ENCODE data around the gene PGLYRP3. TPM values are rescaled to one million over a fixed set of nuclear protein-coding genes. Genes with fewer than 3 reads are reported as not detected.

Gene PGLYRP3
- total RNA-seq, 1 experiment from 2014 or later, result not detected

DNA sequence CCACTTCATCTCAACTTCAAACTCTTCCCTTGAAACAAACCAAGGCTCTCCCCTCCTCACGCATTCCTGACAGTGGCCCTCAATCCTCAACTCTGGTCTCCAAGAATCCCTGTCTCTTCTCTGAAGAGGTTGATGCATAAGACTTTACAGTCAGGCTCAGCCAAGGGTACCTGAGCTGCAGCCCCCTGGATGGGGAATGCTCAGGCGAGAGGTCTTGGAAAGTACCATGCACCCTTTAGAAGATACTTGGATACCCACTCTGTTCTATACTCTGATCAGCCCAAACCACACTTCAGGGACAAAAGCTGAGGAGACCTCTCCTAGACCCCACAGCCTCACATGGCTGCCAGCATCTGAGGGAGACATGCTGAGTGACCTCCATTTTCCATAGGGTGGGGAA, 536 bp upstream of the PGLYRP3 start:
- DNase-seq (no peak), ATAC-seq (no peak)
- intact Hi-C loops (cut with micrococcal nuclease), result no loop called here
- Histone ChIP-seq H3K9me2 (replicated peaks; ENCODE audit: low read length) (no peaks in the 10 kb centered on the region), H3K4me2 (ENCODE audit: low read length) (no peak overlapping the region), H3K79me2 (ENCODE audit: low read length) (no peaks in the 10 kb centered on the region), H3K27me3 (ENCODE audit: low read length) (peaks cover 35% of the 10 kb centered on the region), H2AFZ (ENCODE audit: low read length) (no peak overlapping the region), H3K36me3 (ENCODE audit: low read depth, low read length) (no peaks in the 10 kb centered on the region), H3K9ac (ENCODE audit: low read length) (no peak overlapping the region), H3K4me1 (ENCODE audit: insufficient read depth, low read length) (no peaks in the 10 kb centered on the region), H3K9me3 (ENCODE audit: low read length) (no peaks in the 10 kb centered on the region), H3K27ac (ENCODE audit: low read length) (no peak overlapping the region), H3K4me3 (ENCODE audit: low read length) (no peak overlapping the region), H4K20me1 (ENCODE audit: low read length) (no peaks in the 10 kb centered on the region), H3F3A (ENCODE audit: low read length, unreplicated experiment) (no peaks in the 10 kb centered on the region)
- CTCF ChIA-PET, result no interaction called here
- TF ChIP-seq EZH2 (IDR thresholded peaks at IDR 0.05; ENCODE audit: low read length, unreplicated experiment), result no peak
- TF ChIP-seq EZH2phosphoT487 (IDR thresholded peaks at IDR 0.05; ENCODE audit: borderline replicate concordance, low read length), result no peak
- no TSS peak for BruUV-seq (replicated peaks)
- POLR2A ChIA-PET (ENCODE audit: unreplicated experiment), result no interaction called here

DNA sequence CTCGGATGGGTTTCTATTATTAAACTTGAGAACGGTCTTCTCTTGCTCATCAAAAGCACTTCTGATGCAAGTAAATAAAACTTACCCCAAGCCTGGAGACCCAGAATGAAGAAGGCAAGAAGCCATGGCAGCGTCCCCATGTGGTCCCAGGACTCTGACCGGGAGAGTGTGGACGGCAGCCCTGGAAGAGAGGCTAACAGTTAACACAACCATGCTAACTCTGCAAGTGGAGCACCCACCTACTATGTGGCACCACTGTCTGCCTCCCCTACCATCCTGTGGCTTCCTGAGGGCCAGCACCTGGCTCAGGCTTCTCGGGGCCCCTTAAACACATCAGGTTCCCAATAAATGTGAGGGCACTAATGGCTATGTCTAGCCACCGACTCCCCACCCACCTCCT, 2.2 kb downstream of the PGLYRP3 start:
- Histone ChIP-seq H3K9me3 (ENCODE audit: low read length) (no peaks in the 10 kb centered on the region), H3K4me1 (ENCODE audit: insufficient read depth, low read length) (no peaks in the 10 kb centered on the region), H4K20me1 (ENCODE audit: low read length) (no peaks in the 10 kb centered on the region), H3K9me2 (replicated peaks; ENCODE audit: low read length) (no peaks in the 10 kb centered on the region), H3K4me3 (ENCODE audit: low read length) (no peak overlapping the region), H3K27ac (ENCODE audit: low read length) (no peak overlapping the region), H3K36me3 (ENCODE audit: low read depth, low read length) (no peaks in the 10 kb centered on the region), H3F3A (ENCODE audit: low read length, unreplicated experiment) (no peaks in the 10 kb centered on the region), H3K79me2 (ENCODE audit: low read length) (no peaks in the 10 kb centered on the region), H3K9ac (ENCODE audit: low read length) (no peak overlapping the region), H2AFZ (ENCODE audit: low read length) (no peak overlapping the region), H3K27me3 (ENCODE audit: low read length) (peaks cover 61% of the 10 kb centered on the region), H3K4me2 (ENCODE audit: low read length) (no peak overlapping the region)
- no TSS peak for BruUV-seq (replicated peaks)
- POLR2A ChIA-PET (ENCODE audit: unreplicated experiment), result no interaction called here
- TF ChIP-seq EZH2 (IDR thresholded peaks at IDR 0.05; ENCODE audit: low read length, unreplicated experiment) (no peak), EZH2phosphoT487 (IDR thresholded peaks at IDR 0.05; ENCODE audit: borderline replicate concordance, low read length) (no peak)
- TF ChIP-seq, protein P1, sequence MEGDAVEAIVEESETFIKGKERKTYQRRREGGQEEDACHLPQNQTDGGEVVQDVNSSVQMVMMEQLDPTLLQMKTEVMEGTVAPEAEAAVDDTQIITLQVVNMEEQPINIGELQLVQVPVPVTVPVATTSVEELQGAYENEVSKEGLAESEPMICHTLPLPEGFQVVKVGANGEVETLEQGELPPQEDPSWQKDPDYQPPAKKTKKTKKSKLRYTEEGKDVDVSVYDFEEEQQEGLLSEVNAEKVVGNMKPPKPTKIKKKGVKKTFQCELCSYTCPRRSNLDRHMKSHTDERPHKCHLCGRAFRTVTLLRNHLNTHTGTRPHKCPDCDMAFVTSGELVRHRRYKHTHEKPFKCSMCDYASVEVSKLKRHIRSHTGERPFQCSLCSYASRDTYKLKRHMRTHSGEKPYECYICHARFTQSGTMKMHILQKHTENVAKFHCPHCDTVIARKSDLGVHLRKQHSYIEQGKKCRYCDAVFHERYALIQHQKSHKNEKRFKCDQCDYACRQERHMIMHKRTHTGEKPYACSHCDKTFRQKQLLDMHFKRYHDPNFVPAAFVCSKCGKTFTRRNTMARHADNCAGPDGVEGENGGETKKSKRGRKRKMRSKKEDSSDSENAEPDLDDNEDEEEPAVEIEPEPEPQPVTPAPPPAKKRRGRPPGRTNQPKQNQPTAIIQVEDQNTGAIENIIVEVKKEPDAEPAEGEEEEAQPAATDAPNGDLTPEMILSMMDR (conservative IDR thresholded peaks at IDR 0.05; ENCODE audit: low read depth, low read length), result no peak
- no peak for DNase-seq
- intact Hi-C loops (cut with micrococcal nuclease), result no loop called here
- CTCF ChIA-PET, result no interaction called here
- no peak for ATAC-seq

DNA sequence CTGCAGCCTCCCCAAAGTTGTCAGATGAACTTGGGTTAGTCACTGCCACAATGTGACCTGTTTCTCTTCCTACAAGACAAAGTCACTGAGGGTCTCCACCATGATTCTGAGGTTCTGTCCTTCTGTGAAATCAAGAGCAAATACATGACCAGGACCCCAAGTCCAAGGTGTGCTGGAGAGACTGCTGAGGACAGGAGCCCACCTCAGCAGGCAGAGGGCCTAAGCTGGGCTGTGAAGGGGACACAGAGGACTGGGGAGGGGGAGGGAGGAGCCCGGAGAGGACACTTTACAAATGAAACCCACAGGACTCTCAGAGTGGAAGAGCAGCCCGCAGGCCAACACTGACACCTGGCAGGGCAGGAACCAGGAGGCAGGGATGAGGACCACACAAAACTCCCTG, 3.3 kb downstream of the PGLYRP3 start:
- ChIA-PET CTCF (no interaction called here), POLR2A (ENCODE audit: unreplicated experiment) (no interaction called here)
- Histone ChIP-seq H3F3A (ENCODE audit: low read length, unreplicated experiment) (no peaks in the 10 kb centered on the region), H2AFZ (ENCODE audit: low read length) (no peak overlapping the region), H3K36me3 (ENCODE audit: low read depth, low read length) (no peaks in the 10 kb centered on the region), H4K20me1 (ENCODE audit: low read length) (no peaks in the 10 kb centered on the region), H3K4me3 (ENCODE audit: low read length) (no peak overlapping the region), H3K4me1 (ENCODE audit: insufficient read depth, low read length) (no peaks in the 10 kb centered on the region), H3K27me3 (ENCODE audit: low read length) (peaks cover 72% of the 10 kb centered on the region), H3K27ac (ENCODE audit: low read length) (no peak overlapping the region), H3K9ac (ENCODE audit: low read length) (no peak overlapping the region), H3K9me3 (ENCODE audit: low read length) (no peaks in the 10 kb centered on the region), H3K4me2 (ENCODE audit: low read length) (no peak overlapping the region), H3K79me2 (ENCODE audit: low read length) (no peaks in the 10 kb centered on the region), H3K9me2 (replicated peaks; ENCODE audit: low read length) (no peaks in the 10 kb centered on the region)
- no peak for TF ChIP-seq EZH2 (IDR thresholded peaks at IDR 0.05; ENCODE audit: low read length, unreplicated experiment)
- TF ChIP-seq, protein P1 (conservative IDR thresholded peaks at IDR 0.05; ENCODE audit: low read depth, low read length), result no peak
- TF ChIP-seq EZH2phosphoT487 (IDR thresholded peaks at IDR 0.05; ENCODE audit: borderline replicate concordance, low read length), result no peak
- BruUV-seq (replicated peaks), result no TSS peak
- intact Hi-C loops (cut with micrococcal nuclease), result no loop called here
- ATAC-seq, result no peak
- no peak for DNase-seq

Data from PC-3 (cell line).